ENCODE measurements around the gene IFITM1.
A peak's percentile ranks its signal among the peaks of the same experiment; 100 is the strongest.
"Not testable (repeated sequence)": the region's sequence is repeated elsewhere in the genome, so short reads cannot be mapped to it uniquely, and the experiment has no call there.

The IFITM1 gene

GRCh38 chr11:313304-313786 is 495 bp upstream of the IFITM1 start:
- no peak for TF ChIP-seq CTCF (IDR thresholded peaks at IDR 0.05; ENCODE audit: borderline replicate concordance, insufficient read depth, low read depth, low read length)
- H3K4me3 ChIP-seq (ENCODE audit: low read depth, low read length), result peak overlapping the region; percentile 93

GRCh38 chr11:314554-314875 is 675 bp downstream of the IFITM1 start:
- peak overlapping the region; percentile 93 for H3K4me3 ChIP-seq (ENCODE audit: low read depth, low read length)

GRCh38 chr11:315051-315481 is 1.2 kb downstream of the IFITM1 start:
- H3K4me3 ChIP-seq (ENCODE audit: low read depth, low read length), result peak overlapping the region; percentile 93
- no peak for TF ChIP-seq CTCF (IDR thresholded peaks at IDR 0.05; ENCODE audit: borderline replicate concordance, insufficient read depth, low read depth, low read length)

- H3K4me3 ChIP-seq (ENCODE audit: low read depth, low read length), result peak overlapping the region; percentile 93
- TF ChIP-seq CTCF (IDR thresholded peaks at IDR 0.05; ENCODE audit: borderline replicate concordance, insufficient read depth, low read depth, low read length), result no peak
Observed at GRCh38 chr11:315516-315994, 1.7 kb downstream of the IFITM1 start.

GRCh38 chr11:316031-316701 is 2.3 kb downstream of the IFITM1 start:
- peak overlapping the region; percentile 93 for H3K4me3 ChIP-seq (ENCODE audit: low read depth, low read length)
- TF ChIP-seq CTCF (IDR thresholded peaks at IDR 0.05; ENCODE audit: borderline replicate concordance, insufficient read depth, low read depth, low read length), result no peak

GRCh38 chr11:316891-317301 is 3.1 kb downstream of the IFITM1 start:
- H3K4me3 ChIP-seq (ENCODE audit: low read depth, low read length), result no peak overlapping the region
- TF ChIP-seq CTCF (IDR thresholded peaks at IDR 0.05; ENCODE audit: borderline replicate concordance, insufficient read depth, low read depth, low read length), result no peak

- H3K4me3 ChIP-seq (ENCODE audit: low read depth, low read length), result not testable (repeated sequence)
Observed at GRCh38 chr11:317668-318404, 4.0 kb downstream of the IFITM1 start.

- peak overlapping the region; percentile 47 for H3K4me3 ChIP-seq (ENCODE audit: low read depth, low read length)
Observed at GRCh38 chr11:318405-319120, 4.7 kb downstream of the IFITM1 start.

- peak overlapping the region; percentile 47 for H3K4me3 ChIP-seq (ENCODE audit: low read depth, low read length)
Observed at GRCh38 chr11:319121-319887, 5.5 kb downstream of the IFITM1 start.

- H3K4me3 ChIP-seq (ENCODE audit: low read depth, low read length), result not testable (repeated sequence)
Observed at GRCh38 chr11:319888-320273, 6.0 kb downstream of the IFITM1 start.

Data from GM12875 (cell line).